ENCODE measurements around the gene ZNF524.
A peak's percentile ranks its signal among the peaks of the same experiment; 100 is the strongest.

The ZNF524 gene

DNA sequence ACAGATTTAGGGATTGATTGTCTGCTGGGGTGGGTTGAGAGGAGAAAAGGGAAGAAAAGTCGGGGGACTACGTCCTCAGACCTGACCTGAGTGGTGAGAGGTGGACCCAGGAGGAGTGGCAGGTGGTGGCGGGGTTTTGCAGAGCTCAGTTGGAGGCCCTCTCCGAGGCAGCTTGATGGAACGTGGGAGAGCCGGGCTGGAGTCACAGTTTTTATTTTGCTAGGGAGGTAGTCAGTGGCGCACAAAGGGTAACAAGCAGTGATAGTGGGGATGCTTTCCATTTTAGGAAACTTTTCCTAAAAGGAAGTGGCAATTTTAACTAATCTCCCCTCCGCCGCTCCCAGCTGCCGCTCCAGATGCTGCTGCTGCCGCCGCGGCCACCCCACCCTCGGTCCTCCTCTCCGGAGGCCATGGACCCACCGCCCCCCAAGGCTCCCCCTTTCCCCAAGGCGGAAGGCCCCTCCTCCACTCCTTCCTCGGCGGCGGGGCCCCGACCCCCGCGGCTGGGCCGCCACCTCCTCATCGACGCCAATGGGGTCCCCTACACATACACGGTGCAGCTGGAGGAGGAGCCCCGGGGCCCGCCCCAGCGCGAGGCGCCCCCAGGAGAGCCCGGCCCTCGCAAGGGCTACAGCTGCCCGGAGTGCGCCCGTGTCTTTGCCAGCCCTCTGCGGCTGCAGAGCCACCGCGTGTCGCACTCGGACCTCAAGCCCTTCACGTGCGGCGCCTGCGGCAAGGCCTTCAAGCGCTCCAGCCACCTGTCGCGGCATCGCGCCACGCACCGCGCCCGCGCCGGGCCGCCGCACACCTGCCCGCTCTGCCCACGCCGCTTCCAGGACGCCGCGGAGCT is 42.3 kb downstream of the ZNF524 start:
- DNase-seq (ENCODE audit: low spot score), result no peak

DNA sequence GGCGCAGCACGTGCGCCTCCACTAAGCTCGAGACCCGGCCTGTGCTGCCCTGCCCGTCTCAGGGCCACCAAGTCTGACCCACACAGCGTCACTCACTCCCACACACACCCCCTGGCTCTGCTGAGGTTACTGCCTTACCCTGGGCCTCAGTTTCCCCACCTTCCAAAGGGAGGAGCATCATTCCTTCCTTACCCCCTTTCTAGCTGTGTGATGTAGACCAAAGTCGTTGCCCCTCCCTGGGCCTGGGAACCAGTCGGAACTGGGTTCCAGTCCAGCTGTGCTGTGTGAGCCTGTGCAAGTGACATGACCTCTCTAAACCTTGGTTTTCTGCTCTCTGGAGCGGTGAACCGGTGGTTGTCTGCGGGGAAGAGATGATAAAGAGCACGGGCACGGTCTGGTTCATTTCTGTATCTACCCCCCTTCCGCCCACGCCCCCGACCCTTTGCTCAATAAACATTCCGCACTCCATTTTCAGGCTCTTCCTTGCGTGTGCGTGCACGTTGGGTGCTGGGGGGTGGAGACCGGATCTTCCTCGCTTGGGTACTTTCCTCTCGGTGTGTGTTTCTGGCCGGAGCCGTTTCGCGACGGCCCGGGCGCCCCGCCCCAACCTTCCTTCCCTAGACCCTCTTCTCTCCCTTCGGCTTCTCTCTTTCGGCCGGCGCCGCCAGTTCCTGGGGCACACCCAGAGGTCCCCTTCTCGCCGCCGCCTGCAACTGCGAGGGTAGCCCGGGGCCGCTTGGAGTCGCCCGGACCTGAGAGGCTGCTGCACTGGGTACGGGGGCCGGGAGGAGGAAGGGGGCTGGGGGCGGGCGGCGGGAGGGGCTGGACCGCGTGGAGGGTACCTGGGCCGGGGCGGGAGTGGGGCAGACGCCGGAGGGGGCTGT is 43.2 kb downstream of the ZNF524 start, which contains the start of gene ZNF581:
Gene ZNF581 (plus strand): TSS at position 647 of the 884 bp plus-strand sequence. CDS start 923 bp downstream, outside the sequence.
- DNase-seq (ENCODE audit: low spot score), result peak; percentile 72

DNA sequence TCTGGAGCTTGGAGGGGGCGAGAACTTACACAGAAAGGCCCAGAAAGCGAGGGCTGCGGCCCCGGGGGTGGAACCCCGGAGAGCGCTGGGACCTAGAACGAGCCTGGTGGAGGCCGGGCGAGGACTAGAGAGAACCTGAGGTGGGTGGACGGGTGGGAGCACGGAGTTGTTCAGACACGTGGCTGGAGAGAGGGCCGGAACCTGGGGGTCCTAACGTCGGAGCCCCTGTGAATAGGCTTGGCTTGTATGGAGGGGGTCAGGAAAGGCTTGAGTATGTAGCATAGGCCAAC is 43.7 kb downstream of the ZNF524 start:
- DNase-seq (ENCODE audit: low spot score), result no peak

DNA sequence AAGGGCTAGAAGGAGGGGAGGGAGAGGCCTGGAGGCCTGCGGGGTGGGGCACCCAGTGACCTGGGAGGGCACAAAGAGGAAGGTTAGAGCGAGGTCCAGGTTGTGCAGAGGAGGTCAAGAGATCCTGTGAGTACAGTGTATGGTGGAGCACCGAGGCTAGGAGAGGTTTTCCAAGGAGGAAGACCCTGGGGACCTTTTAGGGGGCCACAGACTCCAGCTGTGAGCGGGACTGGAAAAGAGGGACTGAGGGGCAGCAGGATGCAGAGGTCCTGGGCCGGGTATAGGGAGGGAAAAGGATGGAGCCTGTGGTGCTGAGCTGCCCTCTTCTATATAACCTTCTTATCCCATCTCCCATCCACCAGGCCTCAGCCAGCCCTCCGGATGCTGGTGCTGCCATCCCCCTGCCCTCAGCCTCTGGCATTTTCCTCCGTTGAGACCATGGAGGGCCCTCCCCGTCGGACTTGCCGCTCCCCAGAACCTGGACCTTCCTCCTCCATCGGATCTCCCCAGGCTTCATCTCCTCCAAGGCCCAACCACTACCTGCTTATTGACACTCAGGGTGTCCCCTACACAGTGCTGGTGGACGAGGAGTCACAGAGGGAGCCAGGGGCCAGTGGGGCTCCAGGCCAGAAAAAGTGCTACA is 44.2 kb downstream of the ZNF524 start:
- DNase-seq (ENCODE audit: low spot score), result no peak

DNA sequence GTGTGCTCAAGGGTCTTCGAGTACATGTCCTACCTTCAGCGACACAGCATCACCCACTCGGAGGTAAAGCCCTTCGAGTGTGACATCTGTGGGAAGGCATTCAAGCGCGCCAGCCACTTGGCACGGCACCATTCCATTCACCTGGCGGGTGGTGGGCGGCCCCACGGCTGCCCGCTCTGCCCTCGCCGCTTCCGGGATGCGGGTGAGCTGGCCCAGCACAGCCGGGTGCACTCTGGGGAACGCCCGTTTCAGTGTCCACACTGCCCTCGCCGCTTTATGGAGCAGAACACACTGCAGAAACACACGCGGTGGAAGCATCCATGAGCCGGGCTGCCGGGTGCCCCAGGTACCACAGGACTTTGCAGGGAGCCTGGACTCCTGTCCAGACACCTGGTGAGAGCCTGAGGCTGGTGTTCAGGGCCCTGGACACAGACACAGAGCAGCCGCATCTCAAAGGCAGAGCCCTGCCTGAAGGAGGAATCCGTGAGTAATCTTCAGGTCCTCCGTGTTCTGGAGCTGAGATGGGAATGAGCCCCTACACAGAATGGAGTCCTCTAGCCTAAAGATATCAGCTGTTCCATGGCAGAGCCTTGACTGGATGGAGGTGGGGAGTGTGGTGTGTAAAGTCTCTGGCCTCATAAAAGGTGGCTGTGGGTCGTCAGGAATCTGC is 44.9 kb downstream of the ZNF524 start:
- DNase-seq (ENCODE audit: low spot score), result no peak

DNA sequence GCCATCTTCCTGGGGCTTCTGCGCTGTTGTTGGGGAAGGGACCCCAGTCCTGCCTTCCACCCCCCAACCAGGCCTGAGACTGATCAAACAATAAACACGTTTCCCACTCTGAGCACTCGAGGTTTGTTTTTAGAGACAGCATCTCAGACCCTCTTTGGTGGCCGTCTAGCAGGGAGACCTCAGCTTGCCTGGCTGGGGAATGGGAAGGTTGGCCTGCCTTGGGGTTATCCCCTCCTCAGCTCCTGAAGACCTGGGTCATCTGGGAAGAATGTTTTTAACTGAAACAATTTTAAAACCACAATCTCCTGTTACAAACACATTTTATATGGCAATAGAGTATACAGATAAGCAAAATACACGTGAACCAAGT is 45.4 kb downstream of the ZNF524 start:
- DNase-seq (ENCODE audit: low spot score), result no peak

DNA sequence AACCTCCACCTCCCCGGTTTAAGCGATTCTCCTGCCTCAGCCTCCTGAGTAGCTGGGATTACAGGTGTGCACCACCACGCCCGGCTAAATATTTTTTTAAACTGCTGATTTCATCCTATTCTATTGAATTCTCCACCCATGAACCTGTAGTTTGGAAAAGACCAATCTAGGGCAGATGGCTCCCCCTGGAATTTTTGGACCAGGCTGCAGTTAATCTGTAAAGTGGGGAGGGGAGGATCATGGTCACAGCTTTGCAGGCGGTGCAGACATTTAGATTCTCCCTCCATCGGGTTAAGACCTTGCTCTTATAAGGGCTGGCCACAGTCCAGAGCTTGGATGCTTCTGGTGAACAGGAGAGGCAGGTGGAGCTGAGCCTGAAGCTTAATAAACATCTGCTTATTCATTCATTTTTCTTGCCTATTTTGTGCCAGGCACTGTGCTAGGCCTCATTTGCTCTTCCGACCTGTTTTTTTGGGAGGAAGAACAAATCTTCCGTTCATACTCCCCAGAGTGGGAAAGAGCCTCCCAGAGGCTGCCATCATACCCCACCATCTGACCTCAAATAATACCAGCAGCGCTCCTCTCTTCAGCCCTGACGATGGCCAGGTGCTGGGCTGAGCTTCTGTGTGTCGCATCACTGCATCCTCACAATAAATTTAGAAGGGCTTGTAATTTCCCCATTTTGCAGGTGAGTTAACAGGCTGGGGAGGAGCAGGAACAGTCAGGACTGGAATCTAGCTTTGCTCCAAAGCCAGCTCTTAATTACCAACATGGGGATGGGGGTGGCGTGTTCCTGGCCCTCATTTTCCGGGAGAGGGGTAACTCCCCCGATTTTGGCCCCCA is 47.0 kb downstream of the ZNF524 start:
- DNase-seq (ENCODE audit: low spot score), result no peak

DNA sequence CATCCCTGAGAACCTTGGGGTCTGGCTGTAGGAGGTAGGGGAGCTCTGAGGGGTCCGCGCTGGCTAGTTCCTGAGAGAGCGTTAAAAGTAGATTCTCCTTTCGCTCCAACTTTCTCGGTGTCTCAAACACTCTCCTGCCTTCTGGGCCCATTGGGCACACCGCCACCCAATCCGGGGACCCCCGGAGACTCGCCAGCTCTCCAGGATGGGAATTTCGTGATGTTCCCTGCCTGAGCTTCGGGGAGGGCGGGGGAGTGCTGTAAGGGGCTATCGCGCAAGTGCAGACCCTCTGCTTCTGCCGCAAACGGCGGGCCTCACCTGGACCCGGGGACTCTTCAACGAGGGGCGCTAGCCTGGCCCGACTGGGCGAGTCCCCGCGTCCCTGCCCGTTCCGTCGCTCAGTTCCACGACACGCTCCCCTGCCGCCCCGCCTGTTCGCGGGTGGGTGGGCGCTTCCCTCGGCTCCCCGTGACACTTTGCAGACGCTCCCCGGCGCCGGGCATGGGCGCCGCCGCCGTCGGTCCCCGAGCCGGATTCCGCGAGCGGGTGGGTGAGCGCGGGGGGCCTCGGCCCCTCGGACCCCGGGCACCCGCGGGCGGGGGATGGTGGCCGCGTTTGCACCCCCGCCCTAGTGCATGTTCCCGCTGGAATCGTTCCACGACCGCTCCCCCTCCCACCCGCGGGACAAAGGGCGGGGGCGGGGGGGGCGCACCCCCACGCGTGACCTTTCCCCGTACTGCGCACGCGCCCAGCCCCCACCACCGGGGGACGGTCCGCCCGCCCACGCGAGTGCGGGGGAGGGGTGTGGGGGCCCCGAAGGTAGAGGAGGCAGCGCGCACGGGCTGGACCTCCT is 47.9 kb downstream of the ZNF524 start, which contains the start of gene CCDC106:
Gene CCDC106 (plus strand): TSS at position 481 of the 853 bp plus-strand sequence. CDS start 835 bp downstream, outside the sequence.
- DNase-seq (ENCODE audit: low spot score), result peak; percentile 82

DNA sequence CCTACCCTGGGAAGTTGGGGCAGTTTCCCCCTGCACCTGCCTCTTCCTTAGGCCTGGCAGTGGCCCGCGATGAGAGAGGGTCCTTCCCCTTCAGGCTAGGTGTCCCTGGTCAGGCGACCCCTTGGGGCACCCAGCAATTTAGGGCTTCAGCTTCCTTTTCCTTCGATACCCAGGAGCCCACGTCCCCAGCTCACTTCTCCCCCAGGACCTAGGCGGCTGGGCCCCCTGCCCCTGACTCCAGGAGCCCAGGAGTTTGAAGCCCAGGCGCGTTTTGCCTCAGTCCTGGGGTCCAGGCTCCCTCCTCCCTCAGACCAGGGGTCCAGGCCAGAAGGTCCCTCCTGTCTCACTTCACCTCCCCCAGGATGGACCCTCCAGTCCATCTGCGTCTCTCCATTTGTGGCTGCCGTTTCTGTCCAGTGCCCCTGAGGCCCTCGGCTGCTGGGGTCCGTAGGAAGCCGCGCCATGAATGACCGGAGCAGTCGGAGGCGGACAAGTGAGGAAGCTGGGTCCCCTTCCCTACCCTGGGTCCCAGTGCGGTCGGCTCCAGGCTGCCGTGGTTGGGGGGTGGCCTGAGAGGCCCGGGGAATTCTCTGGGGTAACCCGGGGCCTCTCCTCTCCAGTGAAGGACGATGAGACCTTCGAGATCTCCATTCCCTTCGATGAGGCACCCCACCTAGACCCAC is 48.6 kb downstream of the ZNF524 start:
- DNase-seq (ENCODE audit: low spot score), result no peak

DNA sequence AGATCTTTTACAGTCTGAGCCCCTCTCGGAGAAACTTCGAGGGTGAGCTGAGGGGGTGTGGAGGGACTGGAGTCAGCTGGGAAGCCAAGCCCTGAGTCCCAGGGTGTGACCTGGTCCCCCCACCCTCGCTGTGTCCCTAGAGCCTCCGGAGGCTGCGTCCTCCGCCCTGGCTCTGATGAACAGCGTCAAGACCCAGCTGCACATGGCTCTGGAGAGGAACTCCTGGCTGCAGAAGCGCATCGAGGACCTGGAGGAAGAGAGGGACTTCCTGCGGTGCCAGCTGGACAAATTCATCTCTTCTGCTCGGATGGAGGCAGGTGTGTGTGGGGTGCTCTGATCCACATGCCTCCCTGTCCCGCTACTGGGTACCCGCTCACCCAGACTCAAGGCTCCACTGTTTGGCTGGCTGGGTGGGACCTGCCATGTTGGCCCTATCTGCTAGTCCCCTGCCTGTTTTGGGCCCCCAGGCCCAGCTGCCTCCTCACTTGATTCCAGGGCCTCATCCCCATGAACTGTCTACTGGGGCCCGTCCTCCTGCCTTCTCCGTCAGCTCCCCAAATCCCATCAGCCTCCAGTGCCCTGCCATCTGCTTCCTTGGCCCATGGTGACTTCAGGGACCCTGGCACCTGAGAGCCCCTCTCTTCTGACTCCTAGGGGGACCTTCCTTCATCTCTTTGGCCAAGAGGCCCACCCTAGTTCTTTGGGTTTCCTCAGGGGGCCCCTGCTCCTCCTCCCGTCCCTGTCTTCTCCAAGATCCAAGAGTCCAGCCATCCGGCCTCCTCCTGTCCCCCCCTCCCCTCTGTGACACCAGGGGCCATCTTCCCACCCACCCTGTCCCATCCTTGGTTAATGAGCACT is 49.4 kb downstream of the ZNF524 start:
- no peak for DNase-seq (ENCODE audit: low spot score)

DNA sequence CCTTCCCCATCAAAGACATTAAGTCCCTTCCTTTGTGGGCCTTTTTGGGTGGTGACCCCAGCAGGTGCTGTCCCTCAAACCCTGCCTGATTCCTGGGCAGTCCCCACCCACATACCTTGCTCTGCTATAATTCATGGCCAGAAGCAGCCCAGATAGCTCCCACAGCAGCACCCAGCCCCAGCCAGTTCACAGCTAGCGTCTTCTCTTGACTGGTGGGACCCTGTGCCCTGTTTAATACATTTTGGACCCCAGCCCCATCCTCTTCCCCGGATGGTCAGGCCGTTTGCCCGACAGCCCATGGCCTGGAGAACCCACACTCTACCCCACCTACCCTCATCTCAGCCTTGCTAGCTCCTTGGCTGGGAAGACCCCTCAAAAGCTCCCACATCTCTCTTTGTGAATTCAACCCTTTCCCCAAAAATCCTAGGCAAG is 50.1 kb downstream of the ZNF524 start:
- DNase-seq (ENCODE audit: low spot score), result no peak

DNA sequence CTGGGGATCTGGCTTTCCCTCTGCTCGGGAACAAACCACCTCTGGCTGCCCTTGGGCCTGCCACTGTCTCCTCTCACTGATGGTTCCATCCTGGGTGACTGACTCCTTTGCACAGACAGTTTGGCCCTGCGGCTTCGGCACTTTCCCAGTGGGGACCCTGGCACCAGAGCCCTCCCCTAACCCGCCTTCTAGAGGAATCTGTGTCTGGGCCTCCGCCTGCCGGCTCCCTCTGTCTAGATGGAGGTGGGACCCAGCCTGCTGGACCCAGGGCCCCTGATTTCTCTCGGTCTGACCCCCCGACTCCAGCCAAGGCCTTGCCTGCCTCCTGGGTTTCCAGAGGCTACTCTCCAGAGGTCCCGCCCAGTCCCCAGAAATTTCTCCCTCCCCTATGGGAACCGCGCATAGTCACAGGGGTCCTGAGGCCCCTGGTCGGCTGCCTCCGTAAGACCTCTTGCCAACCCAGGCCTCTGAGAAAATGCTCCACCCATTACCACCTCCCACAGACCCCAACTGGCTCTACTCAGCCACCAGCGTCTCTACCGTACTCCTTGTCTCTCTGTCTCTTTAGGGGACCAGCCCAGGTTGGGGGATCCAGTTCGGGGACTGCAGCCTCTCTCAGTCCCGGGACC is 50.6 kb downstream of the ZNF524 start:
- no peak for DNase-seq (ENCODE audit: low spot score)

DNA sequence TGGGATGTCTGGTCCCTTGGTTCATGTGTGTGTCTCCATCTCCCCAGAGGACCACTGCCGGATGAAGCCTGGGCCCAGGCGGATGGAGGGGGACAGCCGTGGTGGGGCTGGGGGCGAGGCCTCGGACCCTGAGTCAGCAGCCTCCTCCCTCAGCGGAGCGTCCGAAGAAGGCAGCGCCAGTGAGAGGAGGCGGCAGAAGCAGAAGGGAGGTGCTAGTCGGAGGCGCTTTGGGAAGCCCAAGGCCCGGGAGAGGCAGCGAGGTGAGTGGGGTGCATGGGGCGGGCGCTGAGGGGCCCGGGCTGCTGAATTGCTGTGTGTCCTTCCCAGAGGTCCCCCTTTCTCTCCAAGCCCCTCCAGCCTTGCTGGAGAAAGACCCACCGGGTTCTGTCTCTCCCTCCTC is 51.1 kb downstream of the ZNF524 start:
- no peak for DNase-seq (ENCODE audit: low spot score)

DNA sequence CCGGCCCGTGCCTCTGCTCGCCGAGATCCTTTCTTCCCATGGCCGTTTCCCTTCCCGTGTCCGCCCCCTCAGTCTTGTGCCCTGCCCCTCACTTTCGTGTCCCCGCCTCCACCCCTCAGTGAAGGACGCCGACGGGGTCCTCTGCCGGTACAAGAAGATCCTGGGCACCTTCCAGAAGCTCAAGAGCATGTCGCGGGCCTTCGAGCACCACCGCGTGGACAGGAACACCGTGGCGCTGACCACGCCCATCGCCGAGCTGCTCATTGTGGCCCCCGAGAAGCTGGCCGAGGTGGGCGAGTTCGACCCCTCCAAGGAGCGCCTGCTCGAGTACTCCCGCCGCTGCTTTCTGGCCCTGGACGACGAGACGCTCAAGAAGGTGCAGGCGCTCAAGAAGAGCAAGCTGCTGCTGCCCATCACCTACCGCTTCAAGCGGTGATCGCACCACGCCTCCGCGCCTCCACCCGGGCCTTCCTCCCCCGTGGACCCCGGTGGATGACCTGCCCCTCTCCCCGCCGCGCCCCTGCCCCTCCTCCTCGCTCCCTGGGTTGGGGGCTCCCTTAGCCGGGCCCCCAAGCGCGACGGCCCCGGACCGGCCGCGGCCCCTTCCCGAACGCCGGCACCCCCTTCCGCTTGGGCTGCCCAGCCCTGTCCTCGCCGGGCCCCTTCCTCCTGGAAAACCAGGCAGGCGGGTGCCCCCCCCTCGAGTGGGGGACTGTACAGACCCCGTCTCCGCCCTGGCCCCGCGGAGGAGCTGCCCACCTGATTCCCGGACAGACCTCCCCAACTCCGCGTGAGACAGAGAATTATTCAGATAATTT is 52.4 kb downstream of the ZNF524 start:
- DNase-seq (ENCODE audit: low spot score), result no peak
